H1 (cell line): ENCODE data around the gene IGFALS. TPM values are rescaled to one million over a fixed set of nuclear protein-coding genes. Genes with fewer than 3 reads are reported as not detected.
A peak's percentile ranks its signal among the peaks of the same experiment; 100 is the strongest.

Experiments used
- CTCF ChIA-PET: fragments of 300-600 bp; sonication (Branson Sonifier 250); formaldehyde crosslinking; loops from one replicate; lab custom pipeline; 2021; ENCODE audit not compliant: partially characterized antibody; lab: Charles Lee
- POLR2A ChIA-PET: fragments of 300-600 bp; sonication (Branson Sonifier 250); formaldehyde crosslinking; loops from one replicate; lab custom pipeline; 2021; ENCODE audit warnings: inconsistent platforms; ENCODE audit not compliant: partially characterized antibody; lab: Charles Lee
- DNase-seq, 2 experiments: peaks; one replicate each; pipeline versions ENCODE4 v3.0.0 to v3.0.0-alpha.2; 2010 to 2022; ENCODE audit warnings: low spot score in 2 of 2, low read depth in 1 of 2, mixed read lengths in 1 of 2
- FAIRE-seq: peaks from 2 replicates; lab custom pipeline; 2011; peaks lifted over from hg19 to GRCh38; lab: Jason Lieb, UNC
- H2AFZ ChIP-seq: 2 replicates; pipeline ENCODE4 v1.8.1; 2012; ENCODE audit warnings: low read length, inconsistent platforms
- H2AK5ac ChIP-seq: 2 replicates; pipeline ENCODE4 v1.6.1; 2013; ENCODE audit warnings: low read depth, low read length
- H2BK120ac ChIP-seq: replicated peaks from 2 replicates; pipeline ENCODE3; 2013; ENCODE audit warnings: low read depth, low read length, inconsistent platforms
- H2BK12ac ChIP-seq: 2 replicates; pipeline ENCODE4 v1.6.1; 2013; ENCODE audit warnings: low read depth, low read length
- H2BK15ac ChIP-seq: 2 replicates; pipeline ENCODE4 v1.6.1; 2013; ENCODE audit warnings: low read length
- H2BK20ac ChIP-seq: 2 replicates; pipeline ENCODE4 v1.6.1; 2013; ENCODE audit warnings: low read length
- H2BK5ac ChIP-seq: 2 replicates; pipeline ENCODE4 v1.6.1; 2013; ENCODE audit warnings: low read depth, low read length
- H3K14ac ChIP-seq: 2 replicates; pipeline ENCODE4 v1.6.1; 2013; ENCODE audit warnings: inconsistent platforms; ENCODE audit not compliant: insufficient read length
- H3K18ac ChIP-seq: 2 replicates; pipeline ENCODE4 v1.6.1; 2013; ENCODE audit warnings: low read length; ENCODE audit errors: extremely low read depth
- H3K23ac ChIP-seq: 2 replicates; pipeline ENCODE4 v1.6.1; 2013; ENCODE audit warnings: inconsistent platforms; ENCODE audit not compliant: insufficient read length
- H3K23me2 ChIP-seq: 2 replicates; pipeline ENCODE4 v1.6.1; 2013; ENCODE audit warnings: low read depth, low read length
- H3K27ac ChIP-seq: 2 replicates; pipeline ENCODE4 v1.6.1; 2011; ENCODE audit warnings: low read depth, low read length, inconsistent platforms
- H3K27me3 ChIP-seq, 4 experiments: replicated peaks in 1 of 4; 1 replicate in 1 of 4; 2 replicates in 3 of 4; pipeline versions ENCODE4 v1.6.1 to v1.8.1; 2011 to 2013; ENCODE audit warnings: low read length in 3 of 4, mild to moderate bottlenecking in 3 of 4, inconsistent platforms in 2 of 4, mixed read lengths in 2 of 4, moderate library complexity in 1 of 4; ENCODE audit not compliant: control insufficient read depth in 3 of 4, insufficient read depth in 3 of 4; ENCODE audit errors: extremely low read depth in 1 of 4
- H3K36me3 ChIP-seq, 4 experiments: 2 replicates each; pipeline versions ENCODE4 v1.6.1 to v1.8.1; 2011 to 2013; ENCODE audit warnings: mild to moderate bottlenecking in 4 of 4, low read length in 3 of 4, moderate library complexity in 2 of 4, control low read depth in 1 of 4, inconsistent platforms in 1 of 4; ENCODE audit not compliant: insufficient read depth in 4 of 4, control insufficient read depth in 2 of 4
- H3K4ac ChIP-seq: replicated peaks from 2 replicates; pipeline ENCODE3; 2013; ENCODE audit warnings: low read length, low read depth, mixed read lengths, inconsistent platforms; ENCODE audit not compliant: insufficient read length
- H3K4me1 ChIP-seq, 4 experiments: replicated peaks in 1 of 4; 1 replicate in 1 of 4; 2 replicates in 3 of 4; pipeline versions ENCODE4 v1.6.1 to v1.8.1; 2011 to 2013; ENCODE audit warnings: low read length in 3 of 4, inconsistent platforms in 2 of 4, mixed read lengths in 1 of 4; ENCODE audit not compliant: insufficient read depth in 4 of 4, control insufficient read depth in 3 of 4
- H3K4me2 ChIP-seq, 2 experiments: 2 replicates each; pipeline versions ENCODE4 v1.6.1 to v1.8.1; 2011 to 2013; ENCODE audit warnings: low read depth in 2 of 2, low read length in 2 of 2, control low read depth in 1 of 2, inconsistent platforms in 1 of 2, mild to moderate bottlenecking in 1 of 2; ENCODE audit not compliant: insufficient read depth in 1 of 2
- H3K4me3 ChIP-seq, 4 experiments: fragments of 200-600, 300-600 bp in 1 of 4; sonication (generic), shearing (Covaris generic), sonication (Bioruptor Twin) in 1 of 4; 2 replicates each; pipeline versions ENCODE4 v1.5.1 to v1.8.1; 2011 to 2016; ENCODE audit warnings: low read length in 4 of 4, low read depth in 3 of 4, control low read depth in 2 of 4, inconsistent platforms in 2 of 4, mild to moderate bottlenecking in 2 of 4, mixed read lengths in 1 of 4, moderate library complexity in 1 of 4; ENCODE audit not compliant: insufficient read depth in 2 of 4; ENCODE audit errors: extremely low read depth in 1 of 4
- H3K56ac ChIP-seq: replicated peaks from 2 replicates; pipeline ENCODE3; 2013; ENCODE audit warnings: low read depth, mild to moderate bottlenecking, mixed read lengths, low read length, inconsistent platforms; ENCODE audit not compliant: insufficient read length
- H3K79me1 ChIP-seq: 2 replicates; pipeline ENCODE4 v1.6.1; 2013; ENCODE audit warnings: low read depth, low read length, control low read depth
- H3K79me2 ChIP-seq, 2 experiments: 2 replicates each; pipeline versions ENCODE4 v1.6.1 to v1.8.1; 2012 to 2013; ENCODE audit warnings: low read length in 2 of 2, mild to moderate bottlenecking in 2 of 2, inconsistent platforms in 1 of 2; ENCODE audit not compliant: insufficient read depth in 2 of 2, control insufficient read depth in 1 of 2
- H3K9ac ChIP-seq, 4 experiments: replicated peaks in 1 of 4; 1 replicate in 1 of 4; 2 replicates in 3 of 4; pipeline versions ENCODE4 v1.6.1 to v1.8.1; 2011 to 2013; ENCODE audit warnings: low read depth in 3 of 4, low read length in 3 of 4, control low read depth in 2 of 4, mild to moderate bottlenecking in 2 of 4, moderate library complexity in 2 of 4, inconsistent platforms in 1 of 4; ENCODE audit errors: extremely low read depth in 1 of 4
- H3K9me3 ChIP-seq, 2 experiments: 2 replicates each; pipeline versions ENCODE4 v1.6.1 to v1.8.1; 2012 to 2013; ENCODE audit warnings: mild to moderate bottlenecking in 2 of 2, moderate library complexity in 2 of 2, control low read depth in 1 of 2, inconsistent platforms in 1 of 2, low read depth in 1 of 2, low read length in 1 of 2, mixed read lengths in 1 of 2; ENCODE audit not compliant: insufficient read depth in 2 of 2
- H4K20me1 ChIP-seq, 2 experiments: replicated peaks in 1 of 2; 2 replicates each; pipeline versions ENCODE3 to v1.8.1; 2011 to 2013; ENCODE audit warnings: inconsistent platforms in 2 of 2, low read length in 2 of 2, mild to moderate bottlenecking in 1 of 2; ENCODE audit not compliant: insufficient read depth in 2 of 2, control insufficient read depth in 1 of 2
- H4K5ac ChIP-seq: 2 replicates; pipeline ENCODE4 v1.6.1; 2013; ENCODE audit warnings: low read length, low read depth, mixed read lengths, inconsistent platforms; ENCODE audit not compliant: insufficient read length
- H4K8ac ChIP-seq: 2 replicates; pipeline ENCODE4 v1.8.0; 2013; ENCODE audit warnings: mild to moderate bottlenecking, moderate library complexity, low read length, inconsistent platforms; ENCODE audit not compliant: insufficient read depth; ENCODE audit errors: extremely low read depth
- H4K91ac ChIP-seq: replicated peaks from 2 replicates; pipeline ENCODE3; 2013; ENCODE audit warnings: low read length, mixed read lengths, inconsistent platforms; ENCODE audit not compliant: insufficient read length
- BCL11A ChIP-seq, 2 experiments: IDR thresholded peaks; one replicate each; pipeline ENCODE4 v1.6.1; 2011; ENCODE audit warnings: low read depth in 2 of 2, low read length in 2 of 2, mild to moderate bottlenecking in 2 of 2
- CREB1 ChIP-seq: IDR thresholded peaks from 2 replicates; pipeline ENCODE4 v1.6.1; 2012; ENCODE audit warnings: inconsistent platforms
- CTBP2 ChIP-seq: IDR thresholded peaks from 2 replicates; pipeline ENCODE4 v1.7.0; 2011; ENCODE audit warnings: borderline replicate concordance, mild to moderate bottlenecking, moderate library complexity, mixed read lengths, low read length; ENCODE audit not compliant: insufficient read depth, insufficient read length
- JUN ChIP-seq: IDR thresholded peaks from 2 replicates; pipeline ENCODE4 v1.6.1; 2011; ENCODE audit warnings: low read depth, mild to moderate bottlenecking, improper control_type of control experiment, low read length
- JUND ChIP-seq: IDR thresholded peaks from 2 replicates; pipeline ENCODE4 v1.6.1; 2011; ENCODE audit warnings: mild to moderate bottlenecking, improper control_type of control experiment, low read length
- NANOG ChIP-seq: IDR thresholded peaks from 2 replicates; pipeline ENCODE4 v1.6.1; 2011; ENCODE audit warnings: low read length, low read depth, mild to moderate bottlenecking, inconsistent platforms; ENCODE audit not compliant: insufficient read depth, poor library complexity, severe bottlenecking
- PHF8 ChIP-seq: fragments of 200-600 bp; sonication (generic); conservative IDR thresholded peaks from 2 replicates; pipeline ENCODE4 v1.7.1; 2012; ENCODE audit warnings: low read depth, mild to moderate bottlenecking, inconsistent platforms, low read length, moderate library complexity
- POLR2AphosphoS5 ChIP-seq: IDR thresholded peaks from 2 replicates; pipeline ENCODE4 v1.6.1; 2011; ENCODE audit warnings: low read depth, low read length
- RXRA ChIP-seq: IDR thresholded peaks from 2 replicates; pipeline ENCODE4 v1.6.1; 2011; ENCODE audit warnings: low read depth, mild to moderate bottlenecking, low read length, moderate library complexity; ENCODE audit not compliant: insufficient read depth
- SIRT6 ChIP-seq: IDR thresholded peaks from one replicate; pipeline ENCODE4 v1.7.1; 2012; ENCODE audit warnings: low read length, inconsistent platforms
- TBP ChIP-seq: IDR thresholded peaks from 2 replicates; pipeline ENCODE4 v1.6.1; 2011; ENCODE audit warnings: low read depth, low read length, improper control_type of control experiment
- TCF12 ChIP-seq: IDR thresholded peaks from 2 replicates; pipeline ENCODE4 v1.6.1; 2011; ENCODE audit warnings: low read depth, mild to moderate bottlenecking, low read length
- TEAD4 ChIP-seq: IDR thresholded peaks from 2 replicates; pipeline ENCODE4 v1.6.1; 2012; ENCODE audit warnings: low read depth, low read length, inconsistent platforms, mixed read lengths
- ZNF274 ChIP-seq: IDR thresholded peaks from 2 replicates; pipeline ENCODE4 v1.7.0; 2012; ENCODE audit warnings: low read length, borderline replicate concordance; ENCODE audit errors: extremely low read depth
- WGBS, 2 experiments: shearing (Covaris generic) in 1 of 2; methylation state at CpG; one replicate each; pipeline versions ENCODE4 v1.1.6 to v1.1.7; 2013 to 2015; ENCODE audit warnings: low lambda C conversion rate in 2 of 2, mixed read lengths in 2 of 2, inconsistent platforms in 1 of 2, low coverage in 1 of 2, missing lambda C conversion rate in 1 of 2; ENCODE audit not compliant: insufficient replicate concordance in 2 of 2, insufficient coverage in 1 of 2, insufficient read length in 1 of 2; ENCODE audit errors: extremely low coverage in 1 of 2, missing lambda C conversion rate in 1 of 2; 5-methylcytosine and 5-hydroxymethylcytosine counted together
- polyA plus RNA-seq, 7 experiments: library from polyadenylated mRNA; depleted of rRNA in 3 of 7; stranded (reverse) in 5 of 7; unstranded in 2 of 7; fragments of >200 nt in 5 of 7; fragments of 200-250 nt in 2 of 7; gene quantifications; 1 replicate in 5 of 7; 2 replicates in 1 of 7; 4 replicates in 1 of 7; pipeline versions ENCODE4 v1.2.1 to v1.2.3, GENCODE V29; 2011 to 2013; ENCODE audit warnings: missing spikeins in 2 of 7, mixed read lengths in 2 of 7
- total RNA-seq: library from RNA; stranded (reverse); fragmentation: NEBNext Ultra II Directional; extraction: Animal tissue kit (Norgen Biotek cat#: 25700); gene quantifications from 2 replicates; pipeline ENCODE4 v1.2.1, GENCODE V29; 2021

IGFALS gene
- total and polyA plus RNA-seq, 2 of the 8 experiments (the other 6 are each of a cell fraction or from before 2014, with no cell fraction given) = not detected

DNA sequence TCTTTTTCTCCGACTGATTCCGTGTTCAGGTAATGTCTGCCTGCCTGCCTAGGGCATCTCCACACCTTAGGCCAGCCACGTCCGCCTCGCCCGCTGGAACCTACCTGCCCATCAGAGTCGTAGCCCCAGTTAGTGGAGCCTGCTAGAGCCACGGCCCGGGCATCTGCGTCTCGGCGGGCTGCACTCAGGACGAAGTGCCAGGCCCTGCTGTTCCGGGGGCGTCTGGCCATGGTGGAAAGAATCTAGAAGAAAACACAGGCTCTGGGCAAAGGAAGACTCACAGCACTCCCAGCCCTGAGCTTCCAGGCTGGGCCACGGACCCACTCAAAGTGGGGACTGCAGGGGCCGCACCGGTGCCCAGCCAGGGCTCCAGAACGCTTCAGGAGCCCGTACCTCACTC lies 12.3 kb downstream of the IGFALS start:
- Histone ChIP-seq H2BK120ac (no peak overlapping the region), H3K4me2 (peak overlapping the region; percentile 81 to 92), H2AFZ (no peak overlapping the region), H3K27me3 (no peaks in the 10 kb centered on the region), H2BK15ac (no peak overlapping the region), H3K9me3 (no peaks in the 10 kb centered on the region), H3K18ac (no peak overlapping the region), H3K4me1 (peaks cover 0 to 7% (median 4%) of the 10 kb centered on the region in 4 experiments; a peak in 5 of 7 replicates), H3K23me2 (peaks cover 3% of the 10 kb centered on the region; the same call in 1 of the 2 replicates), H3K27ac (no peak overlapping the region), H3K79me2 (peaks cover 0 to 29% of the 10 kb centered on the region in 2 experiments; a peak in 2 of 4 replicates), H4K20me1 (peaks cover 12 to 34% of the 10 kb centered on the region in 2 experiments), H2BK20ac (no peak overlapping the region), H2AK5ac (0 out of 2 replicates have a peak overlapping the region, but pooled peaks have one; percentile 48), H4K5ac (no peak overlapping the region), H3K14ac (no peak overlapping the region), H3K56ac (no peak overlapping the region), H3K36me3 (peaks cover 0 to 12% (median 5%) of the 10 kb centered on the region in 4 experiments; a peak in 6 of 8 replicates), H2BK5ac (0 out of 2 replicates have a peak overlapping the region, but pooled peaks have one; percentile 8), H2BK12ac (no peak overlapping the region), H4K91ac (no peak overlapping the region), H3K23ac (no peak overlapping the region), H3K4ac (no peak overlapping the region), H3K79me1 (peaks cover 16% of the 10 kb centered on the region), H4K8ac (no peak overlapping the region; the same call in 1 of the 2 replicates), H3K9ac (peak overlapping the region in 3 of 4 experiments; percentile 56 to 71 (median 62); a peak in 3 of 7 replicates), H3K4me3 (peak overlapping the region; percentile 63 to 98 (median 76))
- DNase-seq (no peak), FAIRE-seq (no peak)
- ChIA-PET CTCF (interaction anchor here (0.7 to 1.9 kb wide), 3 partner anchors 9 to 151 kb away, joined by 3 to 8 read pairs (median 4); partner anchors contain the start of genes EME2, MRPS34 and NME3), POLR2A (interaction anchor here (1.0 to 12.0 kb wide), 5 partner anchors 11 to 465 kb away, joined by 3 to 246 read pairs (median 4); partner anchors contain the start of genes EME2, IGFALS, MRPS34 and NME3)
- WGBS, 2 experiments = 87% methylated on average over 20 of the region's 20 CpGs; no CpG with 5 or more reads in 1 of the 2 experiments
- TF ChIP-seq TEAD4 (no peak), TCF12 (no peak), SIRT6 (no peak), JUND (no peak), PHF8 (no peak), RXRA (no peak), BCL11A (IDR thresholded peaks at IDR 0.05; ENCODE audit: low read depth in 2 of 2, low read length in 2 of 2) (no peak), CTBP2 (no peak), POLR2AphosphoS5 (no peak), TBP (no peak), NANOG (no peak), CREB1 (no peak), JUN (no peak), ZNF274 (no peak)
